IPS-18c (cell line): ENCODE data around the gene SMC1A.
"Not testable (repeated sequence)": the region's sequence is repeated elsewhere in the genome, so short reads cannot be mapped to it uniquely, and the experiment has no call there.

Source experiments
- H3K4me3 ChIP-seq: 2 replicates; pipeline ENCODE4 v1.7.0; 2013; ENCODE audit warnings: low read depth, mild to moderate bottlenecking, low read length, moderate library complexity; ENCODE audit not compliant: insufficient read depth
- H3K9me3 ChIP-seq: one replicate; pipeline ENCODE4 v1.6.1; 2013; ENCODE audit warnings: mild to moderate bottlenecking, low read length, moderate library complexity; ENCODE audit not compliant: control insufficient read depth, insufficient read depth

Gene SMC1A

GRCh38 chrX:53374222-53374820, 48.1 kb downstream of the SMC1A start:
- Histone ChIP-seq H3K4me3 (no peak overlapping the region), H3K9me3 (peaks cover 3% of the 10 kb centered on the region)

- Histone ChIP-seq H3K9me3 (peaks cover 3% of the 10 kb centered on the region), H3K4me3 (no peak overlapping the region)
Observed at GRCh38 chrX:53373307-53373706, 49.1 kb downstream of the SMC1A start.

GRCh38 chrX:53366454-53366853, 56.0 kb downstream of the SMC1A start:
- not testable (repeated sequence) for H3K4me3 ChIP-seq, H3K9me3 ChIP-seq

GRCh38 chrX:53362449-53362848, 60.0 kb downstream of the SMC1A start:
- H3K4me3 ChIP-seq, result no peak overlapping the region
- peaks cover 2% of the 10 kb centered on the region for H3K9me3 ChIP-seq

- no peak overlapping the region for H3K4me3 ChIP-seq
- peaks cover 2% of the 10 kb centered on the region for H3K9me3 ChIP-seq
Observed at GRCh38 chrX:53357799-53358530, 64.5 kb downstream of the SMC1A start.

- Histone ChIP-seq H3K9me3 (peaks cover 5% of the 10 kb centered on the region), H3K4me3 (no peak overlapping the region)
Observed at GRCh38 chrX:53356186-53356585, 66.3 kb downstream of the SMC1A start.

- Histone ChIP-seq H3K4me3 (no peak overlapping the region), H3K9me3 (peaks cover 3% of the 10 kb centered on the region)
Observed at GRCh38 chrX:53354669-53355068, 67.8 kb downstream of the SMC1A start.

GRCh38 chrX:53347948-53348347, 74.5 kb downstream of the SMC1A start:
- Histone ChIP-seq H3K9me3 (peaks cover 9% of the 10 kb centered on the region), H3K4me3 (no peak overlapping the region)

- no peak overlapping the region for H3K4me3 ChIP-seq
- H3K9me3 ChIP-seq, result peaks cover 9% of the 10 kb centered on the region
Observed at GRCh38 chrX:53340852-53341645, 81.4 kb downstream of the SMC1A start.

- Histone ChIP-seq H3K4me3 (no peak overlapping the region), H3K9me3 (peaks cover 3% of the 10 kb centered on the region)
Observed at GRCh38 chrX:53337101-53337500, 85.4 kb downstream of the SMC1A start.

GRCh38 chrX:53333853-53334252, 88.6 kb downstream of the SMC1A start:
- Histone ChIP-seq H3K4me3 (no peak overlapping the region), H3K9me3 (no peaks in the 10 kb centered on the region)

GRCh38 chrX:53332204-53332603, 90.2 kb downstream of the SMC1A start:
- H3K9me3 ChIP-seq, result no peaks in the 10 kb centered on the region

GRCh38 chrX:53330331-53330730, 92.1 kb downstream of the SMC1A start:
- Histone ChIP-seq H3K9me3 (no peaks in the 10 kb centered on the region), H3K4me3 (no peak overlapping the region)

More at GRCh38 chrX:53332204-53332603, 90.2 kb downstream of the SMC1A start:
- no peak overlapping the region for H3K4me3 ChIP-seq

GRCh38 chrX:53324803-53325202, 97.7 kb downstream of the SMC1A start:
- Histone ChIP-seq H3K4me3 (no peak overlapping the region), H3K9me3 (no peaks in the 10 kb centered on the region)
